ENCODE data around the gene GRIFIN. TPM values are rescaled to one million over a fixed set of nuclear protein-coding genes. Genes with fewer than 3 reads are reported as not detected.

GRIFIN gene
- total RNA-seq, 2 donors from 2014 or later: not detected

- H3K27ac ChIP-seq (ENCODE audit: low read depth, low read length): no peak overlapping the region
- DNase-seq: no peak
- peaks cover 17% of the 10 kb centered on the region for H3K27me3 ChIP-seq (ENCODE audit: control insufficient read depth, insufficient read depth, low read length, poor library complexity, severe bottlenecking)
- no peak for TF ChIP-seq CTCF (conservative IDR thresholded peaks at IDR 0.05)
- no peak overlapping the region for H3K4me3 ChIP-seq (ENCODE audit: low read length)
- Mint-ChIP-seq H3K9me3 (no peaks in the 10 kb centered on the region), H3K27ac (no peak overlapping the region), H3K27me3 (ENCODE audit: insufficient read depth) (peaks cover 15% of the 10 kb centered on the region), H3K4me3 (no peak overlapping the region), H3K4me1 (peaks cover 40% of the 10 kb centered on the region), H3K36me3 (ENCODE audit: low read depth) (no peaks in the 10 kb centered on the region)
- peaks cover 15% of the 10 kb centered on the region for H3K4me1 ChIP-seq (ENCODE audit: control insufficient read depth, insufficient read depth, low read length)
- no peaks in the 10 kb centered on the region for H3K36me3 ChIP-seq (ENCODE audit: control insufficient read depth, insufficient read depth, low read length)
- no peaks in the 10 kb centered on the region for H3K9me3 ChIP-seq (ENCODE audit: control insufficient read depth, low read length)
- no peak overlapping the region for H3K9ac ChIP-seq (ENCODE audit: extremely low read depth, low read length, poor library complexity, severe bottlenecking)
- WGBS, 2 experiments (ENCODE audit: insufficient coverage in 1 of 2, insufficient read length in 1 of 2): 91 to 92% methylated on average over 7 to 9 of the region's 9 CpGs
Observed at GRCh38 chr7:2514473-2515423, 38.5 kb upstream of the GRIFIN start.

GRCh38 chr7:2513702-2514101 lies 37.5 kb upstream of the GRIFIN start:
- Histone ChIP-seq H3K27ac (ENCODE audit: low read depth, low read length) (no peak overlapping the region), H3K27me3 (ENCODE audit: control insufficient read depth, insufficient read depth, low read length, poor library complexity, severe bottlenecking) (peaks cover 12% of the 10 kb centered on the region), H3K36me3 (ENCODE audit: control insufficient read depth, insufficient read depth, low read length) (no peaks in the 10 kb centered on the region), H3K4me1 (ENCODE audit: control insufficient read depth, insufficient read depth, low read length) (peaks cover 15% of the 10 kb centered on the region), H3K4me3 (ENCODE audit: low read length) (no peak overlapping the region), H3K9me3 (ENCODE audit: control insufficient read depth, low read length) (no peaks in the 10 kb centered on the region), H3K9ac (ENCODE audit: extremely low read depth, low read length, poor library complexity, severe bottlenecking) (no peak overlapping the region)
- WGBS, 2 experiments (ENCODE audit: insufficient coverage in 1 of 2, insufficient read length in 1 of 2): 91 to 100% methylated on average over 6 to 7 of the region's 7 CpGs
- no peak for DNase-seq
- Mint-ChIP-seq H3K9me3 (no peaks in the 10 kb centered on the region), H3K4me3 (no peak overlapping the region), H3K4me1 (peaks cover 48% of the 10 kb centered on the region), H3K36me3 (ENCODE audit: low read depth) (no peaks in the 10 kb centered on the region), H3K27me3 (ENCODE audit: insufficient read depth) (peaks cover 14% of the 10 kb centered on the region), H3K27ac (no peak overlapping the region)
- no peak for TF ChIP-seq CTCF (conservative IDR thresholded peaks at IDR 0.05)

GRCh38 chr7:2512713-2513112 lies 36.5 kb upstream of the GRIFIN start:
- Histone ChIP-seq H3K27ac (ENCODE audit: low read depth, low read length) (no peak overlapping the region), H3K9me3 (ENCODE audit: control insufficient read depth, low read length) (no peaks in the 10 kb centered on the region), H3K4me3 (ENCODE audit: low read length) (no peak overlapping the region), H3K9ac (ENCODE audit: extremely low read depth, low read length, poor library complexity, severe bottlenecking) (no peak overlapping the region), H3K27me3 (ENCODE audit: control insufficient read depth, insufficient read depth, low read length, poor library complexity, severe bottlenecking) (peaks cover 3% of the 10 kb centered on the region), H3K36me3 (ENCODE audit: control insufficient read depth, insufficient read depth, low read length) (no peaks in the 10 kb centered on the region), H3K4me1 (ENCODE audit: control insufficient read depth, insufficient read depth, low read length) (peaks cover 15% of the 10 kb centered on the region)
- Mint-ChIP-seq H3K27ac (peak overlapping the region; percentile 26), H3K4me3 (no peak overlapping the region), H3K4me1 (peaks cover 41% of the 10 kb centered on the region), H3K27me3 (ENCODE audit: insufficient read depth) (peaks cover 5% of the 10 kb centered on the region), H3K9me3 (no peaks in the 10 kb centered on the region), H3K36me3 (ENCODE audit: low read depth) (no peaks in the 10 kb centered on the region)
- no peak for TF ChIP-seq CTCF (conservative IDR thresholded peaks at IDR 0.05)
- 90 to 94% methylated on average over 3 of the region's 3 CpGs for WGBS, 2 experiments (ENCODE audit: insufficient coverage in 1 of 2, insufficient read length in 1 of 2)
- DNase-seq: no peak
